ENCODE measurements around the gene FMN2. TPM values are rescaled to one million over a fixed set of nuclear protein-coding genes. Genes with fewer than 3 reads are reported as not detected.

The FMN2 gene
- total RNA-seq, 1 experiment from 2014 or later = 4.6 TPM

GRCh38 chr1:240435996-240436566, 344.4 kb downstream of the FMN2 start:
- BruUV-seq (replicated peaks) = no TSS peak

GRCh38 chr1:240441669-240442068, 350.0 kb downstream of the FMN2 start:
- TF ChIP-seq EZH2 (IDR thresholded peaks at IDR 0.05; ENCODE audit: low read length, unreplicated experiment) = no peak
- BruUV-seq (replicated peaks) = no TSS peak
- ATAC-seq = no peak
- POLR2A ChIA-PET (ENCODE audit: unreplicated experiment) = no interaction called here
- H3K4me3 ChIP-seq (ENCODE audit: low read length) = no peak overlapping the region
- H3K4me2 ChIP-seq (ENCODE audit: low read length) = no peak overlapping the region
- no peaks in the 10 kb centered on the region for H3K79me2 ChIP-seq (ENCODE audit: low read length)
- H4K20me1 ChIP-seq (ENCODE audit: low read length) = no peaks in the 10 kb centered on the region
- no peak overlapping the region for H3K27ac ChIP-seq (ENCODE audit: low read length)
- intact Hi-C loops (cut with micrococcal nuclease) = no loop called here
- no peaks in the 10 kb centered on the region for H3K9me3 ChIP-seq (ENCODE audit: low read length)
- H3K4me1 ChIP-seq (ENCODE audit: insufficient read depth, low read length) = no peaks in the 10 kb centered on the region
- no peak overlapping the region for H2AFZ ChIP-seq (ENCODE audit: low read length)
- CTCF ChIA-PET = no interaction called here
- no peak for DNase-seq
- H3K9me2 ChIP-seq (replicated peaks; ENCODE audit: low read length) = no peaks in the 10 kb centered on the region
- H3K9ac ChIP-seq (ENCODE audit: low read length) = no peak overlapping the region
- no peaks in the 10 kb centered on the region for H3K27me3 ChIP-seq (ENCODE audit: low read length)
- H3F3A ChIP-seq (ENCODE audit: low read length, unreplicated experiment) = no peaks in the 10 kb centered on the region
- H3K36me3 ChIP-seq (ENCODE audit: low read depth, low read length) = peaks cover 2% of the 10 kb centered on the region; the same call in 1 of the 2 replicates

More at GRCh38 chr1:240435996-240436566, 344.4 kb downstream of the FMN2 start:
- Histone ChIP-seq H4K20me1 (ENCODE audit: low read length) (no peaks in the 10 kb centered on the region), H3K4me3 (ENCODE audit: low read length) (no peak overlapping the region), H3K4me1 (ENCODE audit: insufficient read depth, low read length) (peaks cover 12% of the 10 kb centered on the region), H3K36me3 (ENCODE audit: low read depth, low read length) (peaks cover 2% of the 10 kb centered on the region; the same call in 1 of the 2 replicates), H3K27ac (ENCODE audit: low read length) (no peak overlapping the region), H3K4me2 (ENCODE audit: low read length) (0 out of 2 replicates have a peak overlapping the region, but pooled peaks have one; percentile 28), H3K9ac (ENCODE audit: low read length) (no peak overlapping the region), H2AFZ (ENCODE audit: low read length) (no peak overlapping the region), H3K27me3 (ENCODE audit: low read length) (no peaks in the 10 kb centered on the region), H3F3A (ENCODE audit: low read length, unreplicated experiment) (no peaks in the 10 kb centered on the region), H3K79me2 (ENCODE audit: low read length) (no peaks in the 10 kb centered on the region), H3K9me2 (replicated peaks; ENCODE audit: low read length) (no peaks in the 10 kb centered on the region), H3K9me3 (ENCODE audit: low read length) (no peaks in the 10 kb centered on the region)
- intact Hi-C loops (cut with micrococcal nuclease) = no loop called here
- ATAC-seq = peak; percentile 98
- ChIA-PET CTCF (interaction anchor here (0.6 kb wide), 1 partner anchor 131 kb away, joined by 6 read pairs; no protein-coding TSS in a partner anchor), POLR2A (ENCODE audit: unreplicated experiment) (interaction anchor here (0.8 kb wide), 1 partner anchor 74 kb away, joined by 4 read pairs; no protein-coding TSS in a partner anchor)
- no peak for TF ChIP-seq EZH2 (IDR thresholded peaks at IDR 0.05; ENCODE audit: low read length, unreplicated experiment)
- TF ChIP-seq EZH2phosphoT487 (IDR thresholded peaks at IDR 0.05; ENCODE audit: borderline replicate concordance, low read length) = no peak
- TF ChIP-seq, protein P1, sequence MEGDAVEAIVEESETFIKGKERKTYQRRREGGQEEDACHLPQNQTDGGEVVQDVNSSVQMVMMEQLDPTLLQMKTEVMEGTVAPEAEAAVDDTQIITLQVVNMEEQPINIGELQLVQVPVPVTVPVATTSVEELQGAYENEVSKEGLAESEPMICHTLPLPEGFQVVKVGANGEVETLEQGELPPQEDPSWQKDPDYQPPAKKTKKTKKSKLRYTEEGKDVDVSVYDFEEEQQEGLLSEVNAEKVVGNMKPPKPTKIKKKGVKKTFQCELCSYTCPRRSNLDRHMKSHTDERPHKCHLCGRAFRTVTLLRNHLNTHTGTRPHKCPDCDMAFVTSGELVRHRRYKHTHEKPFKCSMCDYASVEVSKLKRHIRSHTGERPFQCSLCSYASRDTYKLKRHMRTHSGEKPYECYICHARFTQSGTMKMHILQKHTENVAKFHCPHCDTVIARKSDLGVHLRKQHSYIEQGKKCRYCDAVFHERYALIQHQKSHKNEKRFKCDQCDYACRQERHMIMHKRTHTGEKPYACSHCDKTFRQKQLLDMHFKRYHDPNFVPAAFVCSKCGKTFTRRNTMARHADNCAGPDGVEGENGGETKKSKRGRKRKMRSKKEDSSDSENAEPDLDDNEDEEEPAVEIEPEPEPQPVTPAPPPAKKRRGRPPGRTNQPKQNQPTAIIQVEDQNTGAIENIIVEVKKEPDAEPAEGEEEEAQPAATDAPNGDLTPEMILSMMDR (conservative IDR thresholded peaks at IDR 0.05; ENCODE audit: low read depth, low read length) = no peak
- peak; percentile 74 for DNase-seq

- intact Hi-C loops (cut with micrococcal nuclease) = no loop called here
- no peak for ATAC-seq
- H3K36me3 ChIP-seq (ENCODE audit: low read depth, low read length) = no peaks in the 10 kb centered on the region
- POLR2A ChIA-PET (ENCODE audit: unreplicated experiment) = no interaction called here
- H3K4me3 ChIP-seq (ENCODE audit: low read length) = no peak overlapping the region
- no peak overlapping the region for H3K9ac ChIP-seq (ENCODE audit: low read length)
- no peaks in the 10 kb centered on the region for H3K79me2 ChIP-seq (ENCODE audit: low read length)
- H4K20me1 ChIP-seq (ENCODE audit: low read length) = no peaks in the 10 kb centered on the region
- no peaks in the 10 kb centered on the region for H3K4me1 ChIP-seq (ENCODE audit: insufficient read depth, low read length)
- no TSS peak for BruUV-seq (replicated peaks)
- H3K9me3 ChIP-seq (ENCODE audit: low read length) = no peaks in the 10 kb centered on the region
- TF ChIP-seq EZH2 (IDR thresholded peaks at IDR 0.05; ENCODE audit: low read length, unreplicated experiment) (no peak), EZH2phosphoT487 (IDR thresholded peaks at IDR 0.05; ENCODE audit: borderline replicate concordance, low read length) (no peak)
- TF ChIP-seq, protein P1 (conservative IDR thresholded peaks at IDR 0.05; ENCODE audit: low read depth, low read length) = no peak
- no peaks in the 10 kb centered on the region for H3K27me3 ChIP-seq (ENCODE audit: low read length)
- no peaks in the 10 kb centered on the region for H3F3A ChIP-seq (ENCODE audit: low read length, unreplicated experiment)
- H2AFZ ChIP-seq (ENCODE audit: low read length) = no peak overlapping the region
- DNase-seq = no peak
- CTCF ChIA-PET = no interaction called here
- H3K9me2 ChIP-seq (replicated peaks; ENCODE audit: low read length) = no peaks in the 10 kb centered on the region
- no peak overlapping the region for H3K4me2 ChIP-seq (ENCODE audit: low read length)
- H3K27ac ChIP-seq (ENCODE audit: low read length) = no peak overlapping the region
Observed at GRCh38 chr1:240445369-240445768, 353.7 kb downstream of the FMN2 start.

Data from PC-3 (cell line).